Measurements from ENCODE around the gene CYP19A1. TPM values are rescaled to one million over a fixed set of nuclear protein-coding genes. Genes with fewer than 3 reads are reported as not detected.

Gene CYP19A1
- total and polyA plus RNA-seq, 2 donors (not counting 1 experiment from before 2014, with no cell fraction given), result not detected

GRCh38 chr15:51232581-51232980, 105.8 kb downstream of the CYP19A1 start:
- Mint-ChIP-seq H3K27me3 (peaks cover 22% of the 10 kb centered on the region), H3K27ac (no peak overlapping the region), H3K4me1 (peaks cover 7% of the 10 kb centered on the region), H3K4me3 (no peak overlapping the region), H3K9me3 (ENCODE audit: insufficient read depth) (no peaks in the 10 kb centered on the region)
- Histone ChIP-seq H3K36me3 (replicated peaks in 1 of 2; ENCODE audit: control extremely low read depth in 1 of 2, control insufficient read depth in 1 of 2, extremely low read depth in 1 of 2, insufficient read depth in 2 of 2, low read length in 1 of 2) (no peaks in the 10 kb centered on the region), H3K4me3 (ENCODE audit: control extremely low read depth in 1 of 5, extremely low read depth in 1 of 5, insufficient read depth in 1 of 5, low read depth in 2 of 5, low read length in 4 of 5) (no peak overlapping the region), H3K9me3 (ENCODE audit: control extremely low read depth in 1 of 3, control insufficient read depth in 2 of 3, insufficient read depth in 1 of 3, low read length in 2 of 3) (peaks cover 0 to 3% (median 1%) of the 10 kb centered on the region in 3 donors), H3K27ac (ENCODE audit: low read length in 2 of 2) (no peak overlapping the region), H2AFZ (ENCODE audit: insufficient read depth, low read depth, low read length, poor library complexity, severe bottlenecking) (no peak overlapping the region), H4K20me1 (ENCODE audit: control insufficient read depth, insufficient read depth, low read length, poor library complexity, severe bottlenecking) (no peaks in the 10 kb centered on the region), H3K27me3 (replicated peaks in 1 of 4; ENCODE audit: control extremely low read depth in 1 of 4, control insufficient read depth in 3 of 4, insufficient read depth in 4 of 4, low read length in 3 of 4) (peaks cover 0 to 3% (median 0%) of the 10 kb centered on the region in 4 experiments), H3K4me1 (ENCODE audit: control insufficient read depth in 2 of 2, insufficient read depth in 2 of 2, low read length in 2 of 2) (peaks cover 0 to 8% of the 10 kb centered on the region in 2 donors), H3K9ac (ENCODE audit: low read length) (no peak overlapping the region), H3K4me2 (replicated peaks; ENCODE audit: low read depth, low read length, poor library complexity, severe bottlenecking) (no peak overlapping the region), H3K79me2 (ENCODE audit: control insufficient read depth, insufficient read depth, low read length) (no peaks in the 10 kb centered on the region)
- ChIA-PET POLR2A (no interaction called here), CTCF (no interaction called here)
- no peak for TF ChIP-seq EZH2 (IDR thresholded peaks at IDR 0.05; ENCODE audit: borderline replicate concordance, insufficient read depth, low read depth, low read length, poor library complexity, severe bottlenecking)
- 95% methylated on average over 3 of the region's 3 CpGs for WGBS (ENCODE audit: insufficient coverage)
- intact Hi-C loops (cut with micrococcal nuclease), result no loop called here
- ATAC-seq (ENCODE audit: low read depth), result no peak
- no peak for DNase-seq

- Histone ChIP-seq H3K9ac (ENCODE audit: low read length) (no peak overlapping the region), H3K9me3 (ENCODE audit: control extremely low read depth in 1 of 3, control insufficient read depth in 2 of 3, insufficient read depth in 1 of 3, low read length in 2 of 3) (peaks cover 0 to 3% (median 0%) of the 10 kb centered on the region in 3 donors), H3K4me1 (ENCODE audit: control insufficient read depth in 2 of 2, insufficient read depth in 2 of 2, low read length in 2 of 2) (peaks cover 0 to 5% of the 10 kb centered on the region in 2 donors), H3K27me3 (replicated peaks in 1 of 4; ENCODE audit: control extremely low read depth in 1 of 4, control insufficient read depth in 3 of 4, insufficient read depth in 4 of 4, low read length in 3 of 4) (peaks cover 0 to 3% (median 0%) of the 10 kb centered on the region in 4 experiments), H3K27ac (ENCODE audit: low read length in 2 of 2) (no peak overlapping the region), H3K36me3 (replicated peaks in 1 of 2; ENCODE audit: control extremely low read depth in 1 of 2, control insufficient read depth in 1 of 2, extremely low read depth in 1 of 2, insufficient read depth in 2 of 2, low read length in 1 of 2) (no peaks in the 10 kb centered on the region), H3K4me2 (replicated peaks; ENCODE audit: low read depth, low read length, poor library complexity, severe bottlenecking) (no peak overlapping the region), H3K79me2 (ENCODE audit: control insufficient read depth, insufficient read depth, low read length) (no peaks in the 10 kb centered on the region), H2AFZ (ENCODE audit: insufficient read depth, low read depth, low read length, poor library complexity, severe bottlenecking) (no peak overlapping the region), H3K4me3 (ENCODE audit: control extremely low read depth in 1 of 5, extremely low read depth in 1 of 5, insufficient read depth in 1 of 5, low read depth in 2 of 5, low read length in 4 of 5) (no peak overlapping the region), H4K20me1 (ENCODE audit: control insufficient read depth, insufficient read depth, low read length, poor library complexity, severe bottlenecking) (no peaks in the 10 kb centered on the region)
- TF ChIP-seq CTCF (IDR thresholded peaks at IDR 0.05), result no peak
- ChIA-PET CTCF (interaction anchor here (0.6 to 1.3 kb wide), 3 partner anchors 151 to 173 kb away, joined by 3 to 4 read pairs (median 4); no protein-coding TSS in a partner anchor), POLR2A (no interaction called here)
- Mint-ChIP-seq H3K4me1 (peaks cover 7% of the 10 kb centered on the region), H3K4me3 (no peak overlapping the region), H3K27ac (no peak overlapping the region), H3K27me3 (peaks cover 15% of the 10 kb centered on the region), H3K9me3 (ENCODE audit: insufficient read depth) (no peaks in the 10 kb centered on the region)
- intact Hi-C loops (cut with micrococcal nuclease), result no loop called here
- ATAC-seq (ENCODE audit: low read depth), result no peak
- WGBS (ENCODE audit: insufficient coverage), result 86% methylated on average over 1 of the region's 2 CpGs
- peak; percentile 14 for DNase-seq
These were observed 108.5 kb downstream of the CYP19A1 start for GRCh38 chr15:51229907-51230330.
